Activated T-helper 9 cell treated with anti-CD3 and anti-CD28 coated beads, Interleukin-2, amount 50 U/mL, for 16 hours (primary cell): ENCODE measurements around the gene PLEKHA6.

ENCODE experiments used
- DNase-seq: peaks from one replicate; pipeline ENCODE4 v3.0.0-alpha.2; 2020; ENCODE audit warnings: low read depth

PLEKHA6 gene

DNA sequence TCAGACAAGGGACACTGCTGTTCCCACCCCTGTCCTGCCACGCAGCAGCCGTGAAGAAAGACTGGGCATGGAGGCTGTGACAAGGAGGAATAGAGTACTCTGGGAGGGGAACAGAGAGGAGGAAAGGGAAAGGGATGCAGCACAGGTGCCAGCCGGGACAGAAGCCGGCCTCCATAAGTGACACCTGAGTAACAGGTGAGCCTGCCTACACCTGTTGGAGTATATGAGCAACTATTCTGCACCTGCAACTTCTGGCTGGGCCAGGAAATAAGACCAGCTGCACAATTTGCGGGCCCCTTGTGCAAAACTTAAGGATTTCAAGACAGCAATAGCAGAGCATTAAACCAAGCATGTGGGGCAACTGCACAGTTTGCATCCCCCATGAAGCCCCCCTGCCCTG, 73.4 kb downstream of the PLEKHA6 start:
- no peak for DNase-seq

GRCh38 chr1:204285436-204286305, 74.1 kb downstream of the PLEKHA6 start:
- no peak for DNase-seq

GRCh38 chr1:204284929-204285328, 74.8 kb downstream of the PLEKHA6 start:
- no peak for DNase-seq

DNA sequence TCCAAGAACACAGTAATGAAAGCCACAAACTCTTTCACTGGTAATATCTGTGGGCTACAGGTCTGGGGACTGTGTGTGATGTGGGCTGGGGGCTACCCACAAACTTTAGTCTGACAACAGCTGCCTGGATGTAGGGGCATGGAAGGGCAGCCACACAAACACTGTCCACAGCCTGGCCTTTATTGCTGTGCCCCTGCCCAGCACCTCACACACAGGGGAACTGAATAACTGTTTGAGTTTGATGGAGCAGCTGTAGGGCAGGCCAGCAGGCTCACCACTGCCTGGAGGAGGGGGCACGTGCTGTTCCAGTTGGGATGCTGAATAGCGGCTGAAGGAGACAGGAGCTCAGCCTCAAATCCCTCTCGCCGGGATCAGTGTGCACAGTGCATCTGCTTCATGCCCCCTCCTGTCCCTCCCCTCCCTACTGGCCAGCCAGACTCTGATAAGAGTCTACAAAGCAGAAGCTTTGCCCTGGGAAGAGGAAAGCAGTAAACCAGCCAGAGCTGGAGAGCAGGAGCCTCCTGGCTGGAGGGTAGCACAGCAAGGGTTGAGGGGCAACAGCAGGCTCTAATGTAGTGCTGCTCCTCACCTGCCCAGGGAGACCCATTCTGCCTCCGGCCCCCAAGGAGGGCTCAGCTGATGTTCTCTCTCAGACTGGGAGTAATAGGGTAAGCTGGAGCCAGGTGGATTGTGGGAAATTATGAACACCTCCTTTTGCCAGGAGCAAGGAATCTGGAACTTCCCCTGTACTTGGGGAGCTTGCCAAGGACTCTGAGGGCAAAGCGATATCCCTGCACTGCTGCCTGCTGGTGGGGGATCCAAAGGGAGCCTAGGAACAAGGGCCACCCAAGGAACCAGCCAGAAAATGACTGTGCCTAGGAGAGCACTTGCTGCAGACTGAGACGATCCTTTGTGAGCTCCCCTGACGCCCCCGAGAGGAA, 75.7 kb downstream of the PLEKHA6 start:
- DNase-seq = no peak

GRCh38 chr1:204282761-204283221, 76.9 kb downstream of the PLEKHA6 start:
- DNase-seq = no peak

GRCh38 chr1:204280099-204280961, 79.4 kb downstream of the PLEKHA6 start:
- DNase-seq = no peak

GRCh38 chr1:204278958-204279357, 80.8 kb downstream of the PLEKHA6 start:
- DNase-seq = no peak

- DNase-seq = no peak
Observed at GRCh38 chr1:204278251-204278650, 81.5 kb downstream of the PLEKHA6 start.

DNA sequence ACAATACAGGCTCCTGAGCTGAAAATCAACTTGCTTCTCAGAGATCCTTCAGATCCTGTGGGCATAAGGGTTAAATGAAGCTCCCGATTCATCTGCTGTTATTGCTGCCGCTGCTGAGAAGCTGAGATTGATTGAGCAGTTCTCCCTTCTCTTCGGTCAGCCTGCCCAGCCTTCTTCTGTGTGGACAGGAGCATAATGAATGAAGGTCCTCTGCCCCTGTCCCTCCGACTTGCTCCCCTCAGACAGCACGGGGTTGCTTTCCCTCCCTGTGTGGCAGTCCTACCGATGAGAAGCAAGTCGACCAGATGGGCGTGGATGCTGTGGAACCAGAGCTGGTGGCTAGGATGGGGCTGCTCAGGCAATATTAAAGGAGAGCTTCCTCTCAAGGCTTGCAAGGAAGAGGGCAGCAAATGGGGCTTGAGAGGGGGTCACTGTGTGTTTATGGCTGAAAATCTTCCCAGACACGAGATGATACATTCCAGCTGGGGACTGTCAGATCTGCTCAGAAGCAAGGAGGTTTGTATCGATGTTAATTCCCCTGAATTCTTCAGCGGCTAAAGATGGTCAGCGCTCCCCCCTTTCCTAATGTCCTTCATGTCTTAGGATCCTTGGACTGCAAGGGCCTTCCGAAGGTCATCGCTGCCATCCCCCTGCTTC, 82.0 kb downstream of the PLEKHA6 start:
- DNase-seq = no peak

- no peak for DNase-seq
Observed at GRCh38 chr1:204275695-204276370, 83.9 kb downstream of the PLEKHA6 start.

DNA sequence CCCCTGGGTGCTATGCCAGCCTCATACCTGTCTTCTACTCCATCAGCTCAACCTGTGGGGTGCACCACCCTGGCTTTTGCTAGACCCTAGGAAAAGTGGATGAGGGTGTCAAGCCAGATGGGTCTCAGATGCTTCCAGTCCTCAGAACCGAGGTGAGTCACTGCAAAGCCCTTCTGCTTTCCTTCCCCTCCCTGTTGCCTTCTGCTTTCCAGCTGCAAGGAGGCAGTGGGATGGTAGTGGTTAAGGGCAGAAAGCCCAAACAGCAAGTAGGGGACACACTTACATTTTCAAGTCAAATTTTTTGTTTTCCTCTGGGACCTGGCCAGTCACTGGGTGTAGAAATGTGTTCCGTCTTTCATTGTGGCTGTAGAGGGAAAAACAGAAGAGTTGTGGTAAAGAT, 85.3 kb downstream of the PLEKHA6 start:
- DNase-seq = no peak

DNA sequence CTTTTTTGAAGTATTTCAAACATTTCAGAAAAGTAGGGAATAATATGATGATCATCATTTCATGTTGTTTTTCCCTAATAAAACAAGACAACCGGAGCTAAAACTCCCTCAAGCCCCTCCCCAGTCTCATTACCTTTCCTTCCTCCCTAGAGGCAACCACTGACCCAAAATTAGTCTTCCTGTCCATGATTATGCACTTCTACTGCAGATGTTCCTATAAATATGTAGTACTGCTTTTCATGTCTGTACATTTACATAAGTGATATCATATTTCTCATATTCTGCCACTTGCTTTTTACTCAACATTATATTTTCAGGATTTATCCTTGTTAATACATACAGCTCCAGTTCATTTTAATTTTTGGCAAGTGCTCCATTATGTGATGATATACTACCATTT, 87.2 kb downstream of the PLEKHA6 start:
- no peak for DNase-seq

DNA sequence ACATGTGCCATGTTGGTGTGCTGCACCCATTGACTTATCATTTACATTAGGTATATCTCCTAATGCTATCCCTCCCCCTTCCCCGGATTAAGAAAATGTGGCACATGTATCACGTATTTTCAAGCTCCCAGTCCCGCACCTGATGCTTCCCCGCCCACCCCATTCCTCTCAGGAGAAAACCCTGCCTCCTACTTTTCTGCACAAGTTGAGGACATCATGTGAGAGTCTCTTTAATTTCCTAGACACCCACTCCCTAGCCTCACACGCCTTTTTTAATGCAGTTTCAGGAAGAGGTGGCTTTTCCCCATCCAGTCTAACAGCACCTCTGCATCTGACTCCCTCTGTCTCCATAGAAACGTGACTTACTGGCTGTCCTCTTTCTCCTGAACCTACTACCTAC, 87.8 kb downstream of the PLEKHA6 start:
- no peak for DNase-seq

- DNase-seq = no peak
Observed at GRCh38 chr1:204268101-204268500, 91.6 kb downstream of the PLEKHA6 start.

GRCh38 chr1:204267191-204267601, 92.5 kb downstream of the PLEKHA6 start:
- DNase-seq = no peak

DNA sequence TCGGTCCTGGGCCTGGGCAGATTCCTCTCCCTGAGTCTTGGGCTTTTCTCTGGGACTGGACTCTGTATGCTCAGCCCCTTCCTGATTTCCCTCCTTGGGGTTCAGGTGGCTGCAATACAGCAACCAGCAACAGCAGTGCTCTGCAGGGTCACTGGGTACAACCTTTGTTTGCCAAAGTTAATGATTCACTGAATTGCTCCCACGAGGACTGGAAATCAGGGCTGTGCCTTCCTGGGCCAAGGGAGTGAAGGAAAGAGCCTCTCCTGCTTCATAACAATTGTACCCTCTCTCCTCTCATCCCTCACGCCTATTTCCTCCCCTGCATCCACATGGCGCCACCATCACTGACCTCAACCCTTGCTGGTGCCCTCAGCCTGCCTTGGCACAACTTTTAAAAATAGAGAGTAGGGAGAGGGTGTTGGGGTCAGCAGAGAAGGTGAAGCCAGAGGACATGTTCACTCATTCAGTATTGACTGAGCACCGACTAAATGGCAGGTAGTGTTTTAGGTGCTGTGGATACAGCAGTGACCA, 93.2 kb downstream of the PLEKHA6 start:
- DNase-seq = no peak

GRCh38 chr1:204265665-204266064, 94.1 kb downstream of the PLEKHA6 start:
- DNase-seq = no peak

DNA sequence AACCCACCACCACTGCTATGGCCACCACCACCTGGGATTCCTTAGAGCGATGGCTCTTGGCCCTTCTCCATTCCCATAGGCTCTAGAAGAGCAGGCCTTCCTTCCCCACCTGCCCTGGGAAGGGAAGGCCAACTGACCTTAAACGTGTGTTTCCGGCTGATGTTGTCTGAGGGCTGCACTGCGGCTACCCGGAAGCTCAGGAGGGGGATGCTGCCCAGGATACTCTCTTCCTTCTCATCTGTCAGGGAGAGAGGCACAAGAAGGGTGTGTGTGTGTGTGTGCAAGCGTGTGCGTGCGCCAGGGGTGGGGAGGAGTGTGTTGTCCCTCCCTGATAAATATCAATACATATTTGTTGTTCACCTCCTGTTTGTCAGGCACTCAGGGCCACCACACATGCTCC, 94.9 kb downstream of the PLEKHA6 start:
- DNase-seq = no peak

GRCh38 chr1:204263254-204263910, 96.3 kb downstream of the PLEKHA6 start:
- DNase-seq = no peak
